Omental fat pad (tissue), 4 donors: ENCODE measurements around the gene ELFN1. TPM values are rescaled to one million over a fixed set of nuclear protein-coding genes. Genes with fewer than 3 reads are reported as not detected.

Experiments
- ATAC-seq: fragments of 150-250 bp; one replicate; pipeline ENCODE4 v1.9.1; 2016; ENCODE audit warnings: mild to moderate bottlenecking, moderate library complexity; ENCODE audit not compliant: low FRiP score
- DNase-seq: peaks from one replicate; pipeline ENCODE4 v3.0.0-alpha.2; 2019; ENCODE audit warnings: low spot score
- CTCF ChIP-seq, 3 donors: fragments of 450-650 bp; IDR thresholded peaks; one replicate each; pipeline ENCODE4 v1.5.1; 2016 to 2017; ENCODE audit warnings: antibody characterized with exemption in 3 of 3, mild to moderate bottlenecking in 3 of 3, moderate library complexity in 2 of 3
- total RNA-seq, 4 donors: library from RNA; depleted of rRNA; stranded (reverse); fragments of >200 nt; gene quantifications; one replicate each; pipeline ENCODE4 v1.1.0, GENCODE V29; 2016

Gene ELFN1
- total RNA-seq, 4 donors from 2014 or later, result 3.8 to 6.0 (median 4.1) TPM

GRCh38 chr7:1638215-1638661 is 31.8 kb upstream of the ELFN1 start:
- DNase-seq, result no peak
- no peak for TF ChIP-seq CTCF (IDR thresholded peaks at IDR 0.05)
- no peak for ATAC-seq

- no peak for DNase-seq
- no peak for ATAC-seq
- TF ChIP-seq CTCF (IDR thresholded peaks at IDR 0.05), result no peak
Measured at GRCh38 chr7:1639071-1639470, 31.0 kb upstream of the ELFN1 start.

GRCh38 chr7:1639532-1640175 is 30.4 kb upstream of the ELFN1 start:
- ATAC-seq, result no peak
- no peak for TF ChIP-seq CTCF (IDR thresholded peaks at IDR 0.05)
- DNase-seq, result no peak

- ATAC-seq, result no peak
- TF ChIP-seq CTCF (IDR thresholded peaks at IDR 0.05), result no peak
- DNase-seq, result no peak
Measured at GRCh38 chr7:1640376-1641172, 29.5 kb upstream of the ELFN1 start.

- no peak for ATAC-seq
- DNase-seq, result no peak
- TF ChIP-seq CTCF (IDR thresholded peaks at IDR 0.05), result no peak
Measured at GRCh38 chr7:1641173-1641572, 28.9 kb upstream of the ELFN1 start.

GRCh38 chr7:1641661-1642260 is 28.3 kb upstream of the ELFN1 start:
- ATAC-seq (no peak), DNase-seq (no peak)
- no peak for TF ChIP-seq CTCF (IDR thresholded peaks at IDR 0.05)
